GM13977 (cell line): Measurements from ENCODE around the gene CMIP.

Experiments
- DNase-seq: peaks from one replicate; pipeline ENCODE4 v3.0.0; 2012; ENCODE audit warnings: low spot score
- CTCF ChIP-seq: IDR thresholded peaks from 2 replicates; pipeline ENCODE4 v1.5.1; 2012; ENCODE audit warnings: mild to moderate bottlenecking, control low read depth; ENCODE audit not compliant: insufficient read depth; ENCODE audit errors: extremely low read depth, missing control alignments
- in situ Hi-C: fragments of 300-500 bp; cut with MboI; formaldehyde crosslinking; loops from one replicate; pipeline ENCODE4 v1.12.0; 2022; ENCODE audit warnings: low sequenced_read_pairs, low pct_unique_long_range_greater_than_20kb, mixed read lengths, inconsistent platforms; ENCODE audit not compliant: unreplicated experiment

Gene CMIP

GRCh38 chr16:81499576-81500380 is 55.2 kb downstream of the CMIP start:
- TF ChIP-seq CTCF: no peak
- no peak for DNase-seq
- in situ Hi-C loops: no loop called here

GRCh38 chr16:81500833-81501521 is 56.4 kb downstream of the CMIP start:
- DNase-seq: no peak
- in situ Hi-C loops: no loop called here
- TF ChIP-seq CTCF: no peak

- DNase-seq: no peak
- no peak for TF ChIP-seq CTCF
- in situ Hi-C loops: no loop called here
Measured at GRCh38 chr16:81502396-81503070, 57.9 kb downstream of the CMIP start.

- in situ Hi-C loops: no loop called here
- TF ChIP-seq CTCF: no peak
- peak; percentile 60 for DNase-seq
Measured at GRCh38 chr16:81505011-81505661, 60.5 kb downstream of the CMIP start.

GRCh38 chr16:81509404-81509803 is 64.8 kb downstream of the CMIP start:
- in situ Hi-C loops: no loop called here
- DNase-seq: no peak
- TF ChIP-seq CTCF: no peak

GRCh38 chr16:81510016-81510415 is 65.4 kb downstream of the CMIP start:
- TF ChIP-seq CTCF: no peak
- in situ Hi-C loops: no loop called here
- no peak for DNase-seq
